Neural cell (in vitro differentiated cells): Measurements from ENCODE around the gene PANK4. TPM values are rescaled to one million over a fixed set of nuclear protein-coding genes. Genes with fewer than 3 reads are reported as not detected.

Experiments
- H2AFZ ChIP-seq: fragments of 200-600, 300-800 bp; sonication (generic), shearing (Covaris generic); 2 replicates; pipeline ENCODE4 v1.6.0; 2014; ENCODE audit warnings: low read depth, mild to moderate bottlenecking, antibody characterized with exemption, low read length, moderate library complexity
- H3F3A ChIP-seq: fragments of 200-600 bp; shearing (Covaris generic); 2 replicates; pipeline ENCODE4 v1.6.1; 2016; ENCODE audit warnings: mild to moderate bottlenecking, moderate library complexity, mixed read lengths, antibody characterized with exemption, low read length; ENCODE audit not compliant: insufficient read depth, poor library complexity, severe bottlenecking
- H3K27ac ChIP-seq: fragments of 200-600, 300-800 bp; sonication (generic), shearing (Covaris generic); 2 replicates; pipeline ENCODE4 v1.5.1; 2014; ENCODE audit warnings: mild to moderate bottlenecking, low read length, moderate library complexity
- H3K27me3 ChIP-seq: fragments of 300-800, 200-600 bp; sonication (generic), shearing (Covaris generic); 2 replicates; pipeline ENCODE4 v1.6.0; 2014; ENCODE audit warnings: mild to moderate bottlenecking, low read depth, low read length, moderate library complexity; ENCODE audit not compliant: insufficient read depth
- H3K36me3 ChIP-seq: fragments of 300-800, 200-600 bp; sonication (generic), shearing (Covaris generic); 2 replicates; pipeline ENCODE4 v1.5.1; 2014; ENCODE audit warnings: mild to moderate bottlenecking, antibody characterized with exemption, low read length, moderate library complexity; ENCODE audit not compliant: insufficient read depth
- H3K4me2 ChIP-seq: fragments of 300-800, 200-600 bp; sonication (generic), shearing (Covaris generic); 2 replicates; pipeline ENCODE4 v1.6.0; 2014; ENCODE audit warnings: mild to moderate bottlenecking, low read length
- H3K4me3 ChIP-seq: fragments of 300-800, 200-600 bp; sonication (generic), shearing (Covaris generic); 2 replicates; pipeline ENCODE4 v1.5.1; 2014; ENCODE audit warnings: mild to moderate bottlenecking, low read length, moderate library complexity
- H3K79me2 ChIP-seq: fragments of 200-600 bp; shearing (Covaris generic); replicated peaks from 2 replicates; pipeline ENCODE4 v1.6.0; 2014; ENCODE audit warnings: mild to moderate bottlenecking, low read length, moderate library complexity; ENCODE audit not compliant: insufficient read depth
- H3K9ac ChIP-seq: fragments of 300-800, 200-600 bp; sonication (generic), shearing (Covaris generic); 2 replicates; pipeline ENCODE4 v1.6.1; 2016; ENCODE audit warnings: mild to moderate bottlenecking, low read length, mixed read lengths
- H3K9me2 ChIP-seq: fragments of 200-600 bp; shearing (Covaris generic); 2 replicates; pipeline ENCODE4 v1.6.1; 2016; ENCODE audit warnings: mild to moderate bottlenecking, low read length, mixed read lengths; ENCODE audit not compliant: insufficient read depth
- H3K9me3 ChIP-seq: fragments of 200-600, 300-800 bp; sonication (generic), shearing (Covaris generic); 2 replicates; pipeline ENCODE4 v1.6.1; 2016; ENCODE audit warnings: mild to moderate bottlenecking, mixed run types, low read length, moderate library complexity, mixed read lengths
- H4K20me1 ChIP-seq: fragments of 200-600 bp; shearing (Covaris generic); 2 replicates; pipeline ENCODE4 v1.6.1; 2016; ENCODE audit warnings: mild to moderate bottlenecking, mixed run types; ENCODE audit not compliant: insufficient read depth
- CTCF ChIP-seq: fragments of 450-650 bp; IDR thresholded peaks from 2 replicates; pipeline ENCODE4 v1.5.1; 2014; ENCODE audit warnings: antibody characterized with exemption, mild to moderate bottlenecking, moderate library complexity; ENCODE audit not compliant: poor library complexity, severe bottlenecking
- EP300 ChIP-seq: fragments of 450-650 bp; conservative IDR thresholded peaks from 2 replicates; pipeline ENCODE4 v1.6.1; 2014; ENCODE audit warnings: antibody characterized with exemption, mild to moderate bottlenecking, moderate library complexity; ENCODE audit not compliant: poor library complexity, severe bottlenecking
- EZH2 ChIP-seq: fragments of 200-600, 300-800 bp; shearing (Covaris generic), sonication (generic); IDR thresholded peaks from 2 replicates; pipeline ENCODE4 v1.6.1; 2014; ENCODE audit warnings: antibody characterized with exemption, low read length, borderline replicate concordance, mild to moderate bottlenecking; ENCODE audit not compliant: insufficient read depth, poor library complexity, severe bottlenecking
- MXI1 ChIP-seq: fragments of 450-650 bp; conservative IDR thresholded peaks from 2 replicates; pipeline ENCODE4 v1.6.1; 2014; ENCODE audit warnings: antibody characterized with exemption, mild to moderate bottlenecking; ENCODE audit not compliant: poor library complexity, severe bottlenecking
- POLR2AphosphoS5 ChIP-seq: IDR thresholded peaks from 2 replicates; pipeline ENCODE4 v1.6.1; 2012
- RAD21 ChIP-seq: fragments of 450-650 bp; conservative IDR thresholded peaks from 2 replicates; pipeline ENCODE4 v1.6.1; 2014; ENCODE audit warnings: antibody characterized with exemption, mild to moderate bottlenecking, moderate library complexity
- REST ChIP-seq: IDR thresholded peaks from 2 replicates; pipeline ENCODE4 v1.6.1; 2012; ENCODE audit warnings: borderline replicate concordance
- SMC3 ChIP-seq: fragments of 450-650 bp; conservative IDR thresholded peaks from 2 replicates; pipeline ENCODE4 v1.6.1; 2014; ENCODE audit warnings: antibody characterized with exemption, mild to moderate bottlenecking, moderate library complexity; ENCODE audit not compliant: poor library complexity
- TAF1 ChIP-seq: IDR thresholded peaks from 2 replicates; pipeline ENCODE4 v1.6.1; 2012; ENCODE audit warnings: low read depth
- polyA plus RNA-seq: library from polyadenylated mRNA; depleted of rRNA; stranded (reverse); fragments of >200 nt; gene quantifications from 2 replicates; pipeline ENCODE4 v1.2.3, GENCODE V29; 2014

The PANK4 gene
- polyA plus RNA-seq, 1 donor from 2014 or later, result 37.9 TPM

DNA sequence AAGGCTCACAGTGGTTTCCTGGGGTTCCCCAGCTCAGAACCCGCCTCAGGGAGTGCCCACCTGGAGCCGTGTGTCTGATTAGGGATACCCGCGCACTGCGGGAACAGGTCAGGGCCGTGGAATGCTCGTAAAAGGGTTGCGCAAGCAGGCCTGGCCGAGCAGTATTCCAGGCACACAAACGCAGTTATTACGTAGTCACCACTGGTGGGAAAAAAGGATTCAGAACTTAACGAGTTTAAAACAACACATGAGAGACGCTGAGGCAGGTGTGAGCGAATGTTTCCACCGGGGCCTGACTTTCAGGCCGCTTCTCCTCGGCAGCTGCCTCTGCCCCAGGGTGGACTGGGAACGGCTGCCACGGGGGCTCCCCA lies 32.1 kb downstream of the PANK4 start:
- Histone ChIP-seq H3K27ac (no peak overlapping the region), H3K9me3 (no peaks in the 10 kb centered on the region), H2AFZ (no peak overlapping the region), H3K27me3 (no peaks in the 10 kb centered on the region), H3K9me2 (no peaks in the 10 kb centered on the region), H3K36me3 (no peaks in the 10 kb centered on the region), H4K20me1 (no peaks in the 10 kb centered on the region), H3F3A (no peaks in the 10 kb centered on the region), H3K79me2 (no peaks in the 10 kb centered on the region), H3K9ac (no peak overlapping the region), H3K4me3 (no peak overlapping the region), H3K4me2 (no peak overlapping the region)
- TF ChIP-seq REST (no peak), EZH2 (no peak), CTCF (no peak), POLR2AphosphoS5 (no peak), RAD21 (no peak), TAF1 (no peak), MXI1 (no peak), EP300 (no peak), SMC3 (no peak)

DNA sequence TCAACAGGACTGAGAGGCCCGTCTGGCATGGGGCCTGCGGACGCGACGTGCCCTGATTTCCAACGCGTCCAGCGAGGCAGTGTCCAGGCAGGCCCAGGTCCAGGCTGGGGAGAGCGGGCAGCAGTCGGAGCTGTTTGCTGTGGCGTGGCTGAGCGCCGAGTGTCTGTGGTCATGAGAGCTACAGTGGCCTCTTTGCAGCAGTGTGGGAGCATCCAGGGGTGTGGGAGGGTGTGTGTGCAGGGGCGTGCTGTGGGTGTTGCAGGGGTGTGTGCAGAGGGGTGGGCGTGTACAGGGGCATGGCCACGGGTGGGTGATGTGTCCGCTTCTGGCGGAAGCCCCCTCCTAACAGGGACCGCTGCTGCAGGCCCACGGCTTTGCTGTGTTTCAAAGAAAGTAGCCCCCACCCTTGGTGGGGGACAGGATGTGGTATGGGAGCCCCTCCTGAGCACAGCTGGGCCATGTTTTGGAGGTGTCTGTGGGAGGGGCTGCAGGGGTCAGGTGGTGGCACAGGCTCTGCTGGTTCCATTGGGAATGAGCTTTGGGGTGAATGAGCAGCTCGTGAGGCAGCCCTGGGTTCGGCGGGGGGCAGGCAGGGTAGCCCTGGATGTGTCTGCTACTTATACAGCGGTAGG lies 32.6 kb downstream of the PANK4 start:
- no peaks in the 10 kb centered on the region for H3K9me2 ChIP-seq
- no peaks in the 10 kb centered on the region for H3K36me3 ChIP-seq
- H3K9me3 ChIP-seq, result no peaks in the 10 kb centered on the region
- H2AFZ ChIP-seq, result no peak overlapping the region
- no peaks in the 10 kb centered on the region for H4K20me1 ChIP-seq
- H3K27ac ChIP-seq, result no peak overlapping the region
- H3K9ac ChIP-seq, result no peak overlapping the region
- TF ChIP-seq SMC3 (no peak), MXI1 (no peak), POLR2AphosphoS5 (no peak), TAF1 (no peak), CTCF (no peak), REST (no peak), RAD21 (no peak), EP300 (no peak), EZH2 (no peak)
- no peak overlapping the region for H3K4me2 ChIP-seq
- no peaks in the 10 kb centered on the region for H3K27me3 ChIP-seq
- H3F3A ChIP-seq, result no peaks in the 10 kb centered on the region
- no peaks in the 10 kb centered on the region for H3K79me2 ChIP-seq
- no peak overlapping the region for H3K4me3 ChIP-seq
